ENCODE data around the gene DDTL.
"Not testable (repeated sequence)": the region's sequence is repeated elsewhere in the genome, so short reads cannot be mapped to it uniquely, and the experiment has no call there.

Gene DDTL

DNA sequence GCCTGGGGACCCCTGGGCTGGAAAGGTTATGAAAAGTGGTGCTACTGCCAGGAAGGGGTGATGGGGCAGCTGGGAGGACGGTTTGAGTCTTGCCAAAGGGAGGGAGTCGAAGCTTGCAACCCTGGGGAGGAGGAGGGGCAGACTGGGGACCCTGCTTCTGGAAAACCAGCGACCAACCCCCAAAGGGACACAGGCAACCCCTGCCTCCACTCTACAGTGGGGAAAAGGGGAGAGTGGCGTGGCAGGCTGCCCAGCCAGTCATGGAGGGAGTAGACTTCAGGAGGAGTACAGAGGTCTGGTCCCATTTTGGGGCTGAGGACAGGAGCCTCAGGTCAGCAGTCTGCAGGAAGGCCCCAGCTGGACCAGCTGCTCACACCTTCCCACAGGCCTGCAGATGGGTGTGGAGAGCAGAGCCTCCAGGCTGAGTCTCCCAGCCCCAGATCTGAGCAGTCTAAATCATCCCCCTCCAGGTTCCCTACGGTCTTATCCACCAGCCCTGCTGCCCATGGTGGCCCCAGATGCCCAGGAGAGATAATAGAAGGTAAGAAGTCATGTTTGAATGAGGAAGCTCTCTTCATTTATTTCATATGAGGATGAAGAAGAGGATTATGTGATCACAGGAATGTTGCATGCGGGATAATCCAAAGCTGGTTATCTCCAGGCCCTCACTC lies 4.3 kb downstream of the DDTL start:
- DNase-seq: no peak

GRCh38 chr22:23971927-23972326 lies 5.2 kb downstream of the DDTL start:
- DNase-seq: not testable (repeated sequence)

- DNase-seq: not testable (repeated sequence)
These were observed 7.7 kb downstream of the DDTL start, which contains the start of gene DDT for GRCh38 chr22:23974345-23974744. TSS of gene DDT (minus strand) at chr22:23974441. CDS start at chr22:23974414, 27 bp downstream.

- DNase-seq: not testable (repeated sequence)
These were observed 8.2 kb downstream of the DDTL start for GRCh38 chr22:23974836-23975352.

DNA sequence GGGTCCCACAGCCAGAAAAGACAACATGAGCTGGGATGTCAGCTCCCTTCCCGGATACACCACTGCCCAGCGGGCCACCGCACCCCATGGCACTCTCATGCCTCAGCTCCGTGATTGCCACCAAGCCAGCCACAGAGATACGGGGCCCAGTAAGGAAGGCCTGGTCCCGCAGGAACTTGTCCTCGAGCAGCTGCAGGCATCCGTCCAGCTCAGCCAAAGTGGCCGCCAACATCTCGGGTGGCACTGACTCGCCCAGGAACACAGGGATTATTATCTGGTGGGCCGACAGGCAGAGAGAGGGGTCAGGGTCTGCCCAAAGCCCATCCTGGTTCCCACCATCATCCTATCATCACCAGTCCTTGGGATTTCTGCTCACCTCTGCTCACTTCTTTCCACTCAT lies 10.6 kb downstream of the DDTL start:
- DNase-seq: not testable (repeated sequence)

- DNase-seq: not testable (repeated sequence)
These were observed 13.0 kb downstream of the DDTL start, which contains the start of gene GSTT2 for GRCh38 chr22:23979557-23980240. TSS of gene GSTT2 (plus strand) at chr22:23980134.

GRCh38 chr22:23980567-23980966 lies 13.9 kb downstream of the DDTL start:
- DNase-seq: not testable (repeated sequence)

DNA sequence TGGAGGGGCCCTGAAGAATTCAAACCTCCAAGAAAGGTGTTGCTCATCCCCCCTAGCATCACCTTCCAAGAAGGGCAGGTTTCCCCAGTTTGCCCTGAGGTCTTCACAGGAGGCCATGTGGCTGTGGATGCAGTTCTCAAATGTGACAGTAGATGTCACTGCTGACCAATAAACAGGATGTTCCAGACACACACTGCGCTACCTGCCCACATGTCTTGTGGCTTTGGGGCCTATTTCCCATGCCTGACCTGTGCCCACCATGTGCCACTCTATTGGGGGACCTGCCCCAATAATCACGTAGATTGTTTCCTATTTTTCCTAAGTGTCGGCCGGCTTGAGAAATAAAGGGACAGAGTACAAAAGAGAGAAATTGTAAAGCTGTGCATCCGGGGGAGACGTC lies 17.7 kb downstream of the DDTL start:
- no peak for DNase-seq

- not testable (repeated sequence) for DNase-seq
These were observed 19.4 kb downstream of the DDTL start for GRCh38 chr22:23986089-23986488.

- DNase-seq: not testable (repeated sequence)
These were observed 20.0 kb downstream of the DDTL start for GRCh38 chr22:23986538-23987178.

DNA sequence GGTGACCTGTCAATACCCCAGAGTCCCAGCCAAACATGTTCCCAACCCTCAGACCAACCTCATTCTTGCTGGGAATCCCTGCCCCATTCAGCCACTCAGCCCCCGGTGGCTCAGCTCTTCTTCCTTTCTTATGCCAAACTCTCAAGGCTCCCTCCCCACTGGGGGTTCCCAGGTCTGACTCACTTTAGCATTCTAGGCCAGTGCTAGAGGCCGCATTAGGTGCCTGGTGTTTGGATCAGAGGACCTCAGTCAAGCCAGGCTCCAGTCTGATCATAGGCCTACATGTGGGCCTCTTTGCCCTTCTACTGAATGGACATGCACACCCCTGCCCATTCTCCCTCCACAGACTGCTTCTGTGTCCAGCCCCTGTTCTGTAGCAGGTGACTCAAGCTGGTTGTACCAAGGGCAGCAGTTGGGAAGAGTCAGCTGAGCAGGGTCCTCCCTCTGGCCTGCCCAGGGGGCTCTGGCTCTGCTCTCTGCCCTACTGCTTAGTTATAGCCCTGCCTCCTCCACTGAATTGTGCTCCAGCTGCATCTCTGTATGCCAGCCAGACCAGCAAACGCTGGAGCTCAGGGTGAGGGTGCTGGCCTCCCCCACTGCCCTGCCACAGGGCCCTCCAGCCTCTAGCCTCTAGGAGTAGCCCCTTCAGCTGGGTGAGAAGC lies 23.0 kb downstream of the DDTL start:
- not testable (repeated sequence) for DNase-seq

DNA sequence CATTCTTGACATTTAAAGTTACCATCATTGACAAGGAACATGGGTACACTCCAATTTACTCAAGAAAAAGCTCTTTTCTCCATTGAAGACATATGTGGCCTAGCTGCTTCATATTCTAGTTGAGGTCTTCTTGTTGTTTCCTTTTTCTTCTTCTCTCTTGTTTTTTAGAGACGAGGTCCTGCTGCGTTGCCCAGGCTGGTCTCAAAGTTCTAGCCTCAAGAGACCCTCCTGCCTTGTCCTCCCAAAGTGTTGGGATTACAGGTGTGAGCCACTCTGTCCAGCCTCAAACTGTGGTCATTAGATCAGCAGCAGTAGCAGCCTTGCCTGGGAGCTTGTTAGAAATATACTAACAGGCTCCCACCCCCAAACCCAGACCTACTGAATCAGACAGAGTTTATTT lies 26.4 kb downstream of the DDTL start:
- DNase-seq: not testable (repeated sequence)

- not testable (repeated sequence) for DNase-seq
These were observed 27.0 kb downstream of the DDTL start for GRCh38 chr22:23993581-23994177.

DNA sequence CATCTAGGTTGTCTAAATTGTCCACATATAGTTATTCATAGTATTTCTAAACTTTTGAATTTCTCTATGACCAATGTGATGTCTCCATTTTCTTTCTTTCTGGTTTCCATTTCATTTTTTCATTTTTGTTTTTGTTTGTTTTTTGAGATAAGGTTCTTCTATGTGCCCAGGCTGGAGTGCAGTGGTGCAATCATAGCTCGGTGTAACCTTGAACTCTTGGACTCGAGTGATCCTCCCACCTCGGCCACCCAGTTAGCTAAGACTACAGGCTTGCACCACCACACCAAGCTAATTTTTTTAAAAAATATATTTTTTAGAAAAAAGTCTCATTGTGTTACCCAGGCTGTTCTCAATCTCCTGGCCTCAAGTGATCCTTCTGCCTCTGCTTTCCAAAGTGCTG lies 30.4 kb downstream of the DDTL start:
- no peak for DNase-seq

GRCh38 chr22:23999779-24000178 lies 33.1 kb downstream of the DDTL start:
- not testable (repeated sequence) for DNase-seq

GRCh38 chr22:24001314-24001713 lies 34.6 kb downstream of the DDTL start:
- no peak for DNase-seq

GRCh38 chr22:24002272-24002671 lies 35.6 kb downstream of the DDTL start:
- DNase-seq: no peak

GRCh38 chr22:24002851-24003250 lies 36.2 kb downstream of the DDTL start:
- DNase-seq: no peak

DNA sequence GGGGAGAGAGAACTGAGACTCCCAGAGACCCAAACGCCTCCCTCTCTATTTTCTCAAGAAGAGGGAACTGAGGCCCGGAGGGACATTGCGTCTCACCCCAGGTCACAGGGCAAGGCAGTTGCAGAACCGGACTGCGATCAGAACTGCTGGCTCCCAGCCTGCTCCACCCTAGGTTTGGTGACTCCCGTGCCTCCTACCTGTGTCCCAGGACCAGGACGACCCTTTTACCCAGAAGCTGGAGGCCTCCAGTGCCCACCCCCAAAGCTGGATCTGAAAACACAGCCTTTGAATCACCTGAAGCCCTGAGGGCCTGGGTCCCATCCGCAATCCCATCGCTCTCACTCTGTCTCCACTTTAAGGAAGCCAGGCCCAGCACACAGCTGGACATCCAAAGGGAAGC lies 37.2 kb downstream of the DDTL start:
- no peak for DNase-seq

- DNase-seq: no peak
These were observed 38.5 kb downstream of the DDTL start, which contains the start of gene GSTT4 for GRCh38 chr22:24005201-24005600. TSS of gene GSTT4 (minus strand) at chr22:24005453. CDS start at chr22:24005356, 97 bp downstream.

DNA sequence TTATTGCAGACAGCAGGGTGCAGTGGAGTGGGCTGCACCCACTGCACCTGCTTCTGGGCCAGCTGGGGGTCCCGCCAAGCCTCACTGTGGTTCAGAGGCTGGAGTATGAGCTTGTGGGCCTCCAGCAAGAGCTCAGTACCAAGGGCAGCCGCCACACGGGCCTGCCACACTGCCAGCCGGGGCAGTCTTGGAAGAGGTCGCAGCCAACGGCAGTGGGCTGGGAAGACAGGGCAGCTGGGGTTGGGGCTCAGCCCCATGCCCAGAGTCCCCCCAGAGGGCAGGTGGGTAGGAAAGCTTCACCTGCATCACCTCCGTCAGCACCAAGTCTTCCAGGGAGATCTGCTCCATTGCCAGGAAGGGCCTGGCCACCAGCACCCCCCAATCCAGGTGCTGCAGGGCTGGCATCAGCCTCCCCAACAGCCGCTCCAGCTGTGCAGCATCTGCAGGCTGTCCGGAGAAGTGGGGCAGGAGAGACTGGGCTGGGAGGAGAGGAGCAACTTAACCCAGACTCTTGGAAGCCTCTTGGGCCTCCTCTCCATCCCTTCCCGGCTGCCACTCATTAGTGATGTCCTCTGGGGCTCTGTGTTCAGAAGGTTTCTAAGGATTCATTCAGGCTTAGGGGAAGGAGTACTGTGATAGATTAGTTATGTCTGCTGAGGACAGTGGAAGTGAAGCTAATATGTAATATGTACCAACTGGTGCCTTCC lies 39.7 kb downstream of the DDTL start:
- DNase-seq: no peak

- no peak for DNase-seq
These were observed 40.2 kb downstream of the DDTL start for GRCh38 chr22:24006914-24007214.
